Measurements from ENCODE around the gene CNGA3.

DNA sequence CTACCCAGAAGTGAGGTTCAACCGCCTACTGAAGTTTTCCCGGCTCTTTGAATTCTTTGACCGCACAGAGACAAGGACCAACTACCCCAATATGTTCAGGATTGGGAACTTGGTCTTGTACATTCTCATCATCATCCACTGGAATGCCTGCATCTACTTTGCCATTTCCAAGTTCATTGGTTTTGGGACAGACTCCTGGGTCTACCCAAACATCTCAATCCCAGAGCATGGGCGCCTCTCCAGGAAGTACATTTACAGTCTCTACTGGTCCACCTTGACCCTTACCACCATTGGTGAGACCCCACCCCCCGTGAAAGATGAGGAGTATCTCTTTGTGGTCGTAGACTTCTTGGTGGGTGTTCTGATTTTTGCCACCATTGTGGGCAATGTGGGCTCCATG lies 49.7 kb downstream of the CNGA3 start:
- TF ChIP-seq TAF1 (IDR thresholded peaks at IDR 0.05; ENCODE audit: borderline replicate concordance, low read depth, low read length) (no peak), YY1 (IDR thresholded peaks at IDR 0.05; ENCODE audit: low read depth, low read length) (no peak), POU2F2 (IDR thresholded peaks at IDR 0.05; ENCODE audit: borderline replicate concordance, low read depth, low read length) (no peak), ESRRA (IDR thresholded peaks at IDR 0.05; ENCODE audit: low read length) (no peak), BACH1 (IDR thresholded peaks at IDR 0.05; ENCODE audit: borderline replicate concordance) (no peak), POLR2A (IDR thresholded peaks at IDR 0.05; ENCODE audit: low read depth, low read length) (no peak), SIN3A (IDR thresholded peaks at IDR 0.05; ENCODE audit: low read depth, low read length) (no peak), KDM1A (IDR thresholded peaks at IDR 0.05; ENCODE audit: borderline replicate concordance) (no peak)
- TF ChIP-seq, protein P1, sequence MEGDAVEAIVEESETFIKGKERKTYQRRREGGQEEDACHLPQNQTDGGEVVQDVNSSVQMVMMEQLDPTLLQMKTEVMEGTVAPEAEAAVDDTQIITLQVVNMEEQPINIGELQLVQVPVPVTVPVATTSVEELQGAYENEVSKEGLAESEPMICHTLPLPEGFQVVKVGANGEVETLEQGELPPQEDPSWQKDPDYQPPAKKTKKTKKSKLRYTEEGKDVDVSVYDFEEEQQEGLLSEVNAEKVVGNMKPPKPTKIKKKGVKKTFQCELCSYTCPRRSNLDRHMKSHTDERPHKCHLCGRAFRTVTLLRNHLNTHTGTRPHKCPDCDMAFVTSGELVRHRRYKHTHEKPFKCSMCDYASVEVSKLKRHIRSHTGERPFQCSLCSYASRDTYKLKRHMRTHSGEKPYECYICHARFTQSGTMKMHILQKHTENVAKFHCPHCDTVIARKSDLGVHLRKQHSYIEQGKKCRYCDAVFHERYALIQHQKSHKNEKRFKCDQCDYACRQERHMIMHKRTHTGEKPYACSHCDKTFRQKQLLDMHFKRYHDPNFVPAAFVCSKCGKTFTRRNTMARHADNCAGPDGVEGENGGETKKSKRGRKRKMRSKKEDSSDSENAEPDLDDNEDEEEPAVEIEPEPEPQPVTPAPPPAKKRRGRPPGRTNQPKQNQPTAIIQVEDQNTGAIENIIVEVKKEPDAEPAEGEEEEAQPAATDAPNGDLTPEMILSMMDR (IDR thresholded peaks at IDR 0.05 in 2 of 3, conservative IDR thresholded peaks at IDR 0.05 in 1 of 3; ENCODE audit: control insufficient read depth in 2 of 3, extremely low read depth in 1 of 3, insufficient read depth in 1 of 3, low read depth in 3 of 3, low read length in 3 of 3): no peak
- TF ChIP-seq, protein P2, sequence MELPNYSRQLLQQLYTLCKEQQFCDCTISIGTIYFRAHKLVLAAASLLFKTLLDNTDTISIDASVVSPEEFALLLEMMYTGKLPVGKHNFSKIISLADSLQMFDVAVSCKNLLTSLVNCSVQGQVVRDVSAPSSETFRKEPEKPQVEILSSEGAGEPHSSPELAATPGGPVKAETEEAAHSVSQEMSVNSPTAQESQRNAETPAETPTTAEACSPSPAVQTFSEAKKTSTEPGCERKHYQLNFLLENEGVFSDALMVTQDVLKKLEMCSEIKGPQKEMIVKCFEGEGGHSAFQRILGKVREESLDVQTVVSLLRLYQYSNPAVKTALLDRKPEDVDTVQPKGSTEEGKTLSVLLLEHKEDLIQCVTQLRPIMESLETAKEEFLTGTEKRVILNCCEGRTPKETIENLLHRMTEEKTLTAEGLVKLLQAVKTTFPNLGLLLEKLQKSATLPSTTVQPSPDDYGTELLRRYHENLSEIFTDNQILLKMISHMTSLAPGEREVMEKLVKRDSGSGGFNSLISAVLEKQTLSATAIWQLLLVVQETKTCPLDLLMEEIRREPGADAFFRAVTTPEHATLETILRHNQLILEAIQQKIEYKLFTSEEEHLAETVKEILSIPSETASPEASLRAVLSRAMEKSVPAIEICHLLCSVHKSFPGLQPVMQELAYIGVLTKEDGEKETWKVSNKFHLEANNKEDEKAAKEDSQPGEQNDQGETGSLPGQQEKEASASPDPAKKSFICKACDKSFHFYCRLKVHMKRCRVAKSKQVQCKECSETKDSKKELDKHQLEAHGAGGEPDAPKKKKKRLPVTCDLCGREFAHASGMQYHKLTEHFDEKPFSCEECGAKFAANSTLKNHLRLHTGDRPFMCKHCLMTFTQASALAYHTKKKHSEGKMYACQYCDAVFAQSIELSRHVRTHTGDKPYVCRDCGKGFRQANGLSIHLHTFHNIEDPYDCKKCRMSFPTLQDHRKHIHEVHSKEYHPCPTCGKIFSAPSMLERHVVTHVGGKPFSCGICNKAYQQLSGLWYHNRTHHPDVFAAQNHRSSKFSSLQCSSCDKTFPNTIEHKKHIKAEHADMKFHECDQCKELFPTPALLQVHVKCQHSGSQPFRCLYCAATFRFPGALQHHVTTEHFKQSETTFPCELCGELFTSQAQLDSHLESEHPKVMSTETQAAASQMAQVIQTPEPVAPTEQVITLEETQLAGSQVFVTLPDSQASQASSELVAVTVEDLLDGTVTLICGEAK (IDR thresholded peaks at IDR 0.05; ENCODE audit: borderline replicate concordance): no peak
